Measurements from ENCODE around the gene AFDN.

GRCh38 chr6:167807200-167807599, 19.5 kb upstream of the AFDN start:
- TF ChIP-seq, protein P1, sequence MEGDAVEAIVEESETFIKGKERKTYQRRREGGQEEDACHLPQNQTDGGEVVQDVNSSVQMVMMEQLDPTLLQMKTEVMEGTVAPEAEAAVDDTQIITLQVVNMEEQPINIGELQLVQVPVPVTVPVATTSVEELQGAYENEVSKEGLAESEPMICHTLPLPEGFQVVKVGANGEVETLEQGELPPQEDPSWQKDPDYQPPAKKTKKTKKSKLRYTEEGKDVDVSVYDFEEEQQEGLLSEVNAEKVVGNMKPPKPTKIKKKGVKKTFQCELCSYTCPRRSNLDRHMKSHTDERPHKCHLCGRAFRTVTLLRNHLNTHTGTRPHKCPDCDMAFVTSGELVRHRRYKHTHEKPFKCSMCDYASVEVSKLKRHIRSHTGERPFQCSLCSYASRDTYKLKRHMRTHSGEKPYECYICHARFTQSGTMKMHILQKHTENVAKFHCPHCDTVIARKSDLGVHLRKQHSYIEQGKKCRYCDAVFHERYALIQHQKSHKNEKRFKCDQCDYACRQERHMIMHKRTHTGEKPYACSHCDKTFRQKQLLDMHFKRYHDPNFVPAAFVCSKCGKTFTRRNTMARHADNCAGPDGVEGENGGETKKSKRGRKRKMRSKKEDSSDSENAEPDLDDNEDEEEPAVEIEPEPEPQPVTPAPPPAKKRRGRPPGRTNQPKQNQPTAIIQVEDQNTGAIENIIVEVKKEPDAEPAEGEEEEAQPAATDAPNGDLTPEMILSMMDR (IDR thresholded peaks at IDR 0.05; ENCODE audit: insufficient read depth, low read depth, low read length) = no peak
- no peak for TF ChIP-seq EZH2 (IDR thresholded peaks at IDR 0.05; ENCODE audit: insufficient read depth, low read length)

All from astrocyte (in vitro differentiated cells and primary cell).